ENCODE data around the gene ABHD11. TPM values are rescaled to one million over a fixed set of nuclear protein-coding genes. Genes with fewer than 3 reads are reported as not detected.
A peak's percentile ranks its signal among the peaks of the same experiment; 100 is the strongest.

Gene ABHD11
- total RNA-seq, 1 donor from 2014 or later = 23.3 TPM

- DNase-seq (ENCODE audit: low read depth, low spot score) = no peak
- H3K4me3 Mint-ChIP-seq = no peak overlapping the region
- no peaks in the 10 kb centered on the region for H3K36me3 Mint-ChIP-seq (ENCODE audit: low read depth)
- H3K27me3 Mint-ChIP-seq (ENCODE audit: low read depth) = peaks cover 39% of the 10 kb centered on the region
- no peaks in the 10 kb centered on the region for H3K4me1 Mint-ChIP-seq
- no peak overlapping the region for H3K27ac Mint-ChIP-seq (ENCODE audit: unreplicated experiment)
- TF ChIP-seq CTCF (conservative IDR thresholded peaks at IDR 0.05) = no peak
- no peaks in the 10 kb centered on the region for H3K9me3 Mint-ChIP-seq
Measured at GRCh38 chr7:73773700-73774517, 35.3 kb upstream of the ABHD11 start.

- no peak for DNase-seq (ENCODE audit: low read depth, low spot score)
- Mint-ChIP-seq H3K4me1 (no peaks in the 10 kb centered on the region), H3K4me3 (peak overlapping the region; percentile 38), H3K36me3 (ENCODE audit: low read depth) (no peaks in the 10 kb centered on the region), H3K27me3 (ENCODE audit: low read depth) (peaks cover 57% of the 10 kb centered on the region), H3K9me3 (no peaks in the 10 kb centered on the region), H3K27ac (ENCODE audit: unreplicated experiment) (no peak overlapping the region)
- no peak for TF ChIP-seq CTCF (conservative IDR thresholded peaks at IDR 0.05)
Measured at GRCh38 chr7:73770860-73771670, 32.5 kb upstream of the ABHD11 start.

GRCh38 chr7:73770002-73770859 lies 31.6 kb upstream of the ABHD11 start, which contains the start of gene CLDN3:
CLDN3 (minus strand) TSS chr7:73770270; CDS start chr7:73770049, 221 bp downstream.
- Mint-ChIP-seq H3K36me3 (ENCODE audit: low read depth) (no peaks in the 10 kb centered on the region), H3K9me3 (no peaks in the 10 kb centered on the region), H3K27ac (ENCODE audit: unreplicated experiment) (no peak within 1 kb of the TSS), H3K27me3 (ENCODE audit: low read depth) (peaks cover 57% of the 10 kb centered on the region), H3K4me3 (no peak within 1 kb of the TSS), H3K4me1 (no peaks in the 10 kb centered on the region)
- no peak for TF ChIP-seq CTCF (conservative IDR thresholded peaks at IDR 0.05)
- DNase-seq (ENCODE audit: low read depth, low spot score) = no peak

DNA sequence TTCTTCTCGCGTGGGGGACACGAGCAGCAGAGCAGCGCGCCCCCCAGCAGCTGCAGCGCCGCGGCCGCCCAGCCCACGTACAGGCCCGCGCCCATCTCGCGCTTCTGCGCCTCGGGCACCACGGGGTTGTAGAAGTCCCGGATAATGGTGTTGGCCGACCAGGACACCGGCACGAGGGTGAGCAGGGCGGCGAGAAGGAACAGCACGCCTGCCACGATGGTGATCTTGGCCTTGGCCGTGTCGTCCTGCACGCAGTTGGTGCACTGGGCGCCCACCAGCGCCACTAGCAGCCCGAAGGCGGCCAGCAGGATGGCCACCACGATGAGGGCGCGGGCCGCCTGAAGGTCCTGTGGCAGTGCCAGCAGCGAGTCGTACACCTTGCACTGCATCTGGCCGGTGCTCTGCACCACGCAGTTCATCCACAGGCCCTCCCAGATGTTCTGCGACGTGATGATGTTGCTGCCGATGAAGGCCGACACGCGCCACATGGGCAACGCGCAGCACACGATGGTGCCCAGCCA lies 30.9 kb upstream of the ABHD11 start:
- Mint-ChIP-seq H3K9me3 (no peaks in the 10 kb centered on the region), H3K36me3 (ENCODE audit: low read depth) (no peaks in the 10 kb centered on the region), H3K27me3 (ENCODE audit: low read depth) (peaks cover 57% of the 10 kb centered on the region), H3K27ac (ENCODE audit: unreplicated experiment) (no peak overlapping the region), H3K4me3 (no peak overlapping the region), H3K4me1 (no peaks in the 10 kb centered on the region)
- no peak for TF ChIP-seq CTCF (conservative IDR thresholded peaks at IDR 0.05)
- no peak for DNase-seq (ENCODE audit: low read depth, low spot score)

Data from neural crest cell (in vitro differentiated cells).